GM18498 (cell line): ENCODE data around the gene NUMBL.

Source experiments
- ATAC-seq: cut with Tn5 transposase; IDR thresholded peaks from one replicate; pipeline ENCODE4 v1.9.1; 2021; ENCODE audit warnings: mild to moderate bottlenecking, moderate library complexity; ENCODE audit not compliant: unreplicated experiment

NUMBL gene

DNA sequence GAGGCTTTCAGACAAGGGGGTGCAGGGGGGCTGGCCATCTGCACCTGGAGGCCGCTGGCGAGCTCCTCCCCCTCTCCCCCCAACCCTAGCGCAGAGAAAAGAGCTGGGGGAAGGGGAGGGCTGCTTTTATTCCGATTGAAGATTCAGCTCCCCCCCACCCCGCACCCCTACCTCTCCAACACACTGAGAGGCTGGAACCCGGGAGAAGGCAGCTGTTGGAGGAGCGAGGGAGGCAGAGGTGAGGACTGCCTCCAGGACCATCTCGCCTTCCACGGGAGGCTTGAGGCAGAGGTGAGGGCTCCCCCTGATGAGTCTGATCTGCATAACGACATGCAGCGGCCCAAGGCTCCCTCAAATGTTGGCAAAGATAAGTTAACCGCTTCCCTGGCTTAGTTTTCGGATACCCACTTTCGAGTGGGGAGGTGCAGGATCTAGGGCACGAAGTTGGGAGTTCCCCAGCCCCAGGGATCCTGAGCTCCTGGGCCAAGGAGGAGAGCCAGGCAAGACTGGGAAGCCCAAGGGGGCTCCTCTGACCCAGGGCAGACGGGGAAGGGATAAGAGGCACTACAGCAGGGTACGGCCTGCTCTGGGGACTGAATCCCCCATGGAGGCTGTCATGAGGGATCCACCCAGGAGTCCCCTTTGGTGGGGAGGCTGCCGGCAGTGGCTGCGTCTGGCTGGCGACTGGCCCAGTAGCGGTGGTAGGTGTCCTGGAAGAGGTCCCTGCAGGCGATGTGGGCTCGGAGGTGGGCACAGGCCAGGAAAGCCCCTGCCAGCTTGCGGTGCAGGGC lies 1.2 kb upstream of the NUMBL start:
- no peak for ATAC-seq

GRCh38 chr19:40690693-40691420 lies 406 bp upstream of the NUMBL start:
- ATAC-seq: peak; percentile 75

DNA sequence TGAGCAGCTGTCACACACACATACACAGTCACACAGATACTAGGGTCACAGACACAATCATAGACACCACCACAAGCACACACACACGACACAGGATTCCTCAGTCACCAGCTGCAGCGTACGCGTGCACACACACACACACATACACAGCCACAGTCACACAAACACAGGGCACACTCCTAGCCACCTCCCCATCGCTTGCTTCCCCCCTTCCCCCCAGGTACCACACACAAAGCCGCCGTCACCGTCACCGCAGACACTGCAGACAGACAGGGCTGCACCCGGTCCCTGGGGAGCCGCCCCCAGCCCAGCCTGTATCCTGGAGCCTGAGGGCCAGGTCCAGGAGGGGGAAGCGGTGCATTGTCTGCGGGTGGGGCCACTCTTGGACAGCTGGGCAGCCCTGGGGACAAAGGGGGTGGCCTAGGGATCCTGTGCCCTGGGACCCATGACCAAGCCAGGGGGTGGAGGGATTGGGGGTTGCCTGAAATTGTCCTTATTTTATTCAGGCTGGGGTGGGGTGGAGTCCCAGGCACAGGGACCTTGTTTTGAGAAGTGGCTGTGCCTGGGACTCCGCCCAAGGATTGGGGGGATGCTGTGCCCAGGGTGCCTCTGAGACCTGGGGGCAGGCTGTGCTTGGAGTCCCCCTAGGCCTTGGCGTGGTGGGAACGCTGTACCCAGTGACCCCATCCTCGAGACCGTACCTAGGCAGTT lies 957 bp downstream of the NUMBL start:
- no peak for ATAC-seq

DNA sequence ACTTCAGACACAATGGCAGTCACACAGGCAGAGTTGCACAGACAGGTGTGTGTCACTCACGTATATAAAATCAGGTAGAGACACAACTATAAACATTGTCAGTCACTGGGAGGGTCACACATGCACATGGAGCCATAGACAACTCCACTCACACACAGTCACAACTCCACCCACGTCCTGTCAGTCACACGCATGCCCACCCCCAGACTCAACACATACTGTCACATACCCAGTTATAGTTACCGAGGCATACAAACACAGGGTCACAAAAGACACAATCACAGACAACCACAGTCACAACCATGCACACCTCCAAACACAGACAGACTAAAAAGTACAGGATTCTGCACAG lies 1.5 kb downstream of the NUMBL start:
- no peak for ATAC-seq

- no peak for ATAC-seq
These were observed 2.1 kb downstream of the NUMBL start for GRCh38 chr19:40688309-40688708.

GRCh38 chr19:40687525-40688016 lies 2.9 kb downstream of the NUMBL start:
- no peak for ATAC-seq

DNA sequence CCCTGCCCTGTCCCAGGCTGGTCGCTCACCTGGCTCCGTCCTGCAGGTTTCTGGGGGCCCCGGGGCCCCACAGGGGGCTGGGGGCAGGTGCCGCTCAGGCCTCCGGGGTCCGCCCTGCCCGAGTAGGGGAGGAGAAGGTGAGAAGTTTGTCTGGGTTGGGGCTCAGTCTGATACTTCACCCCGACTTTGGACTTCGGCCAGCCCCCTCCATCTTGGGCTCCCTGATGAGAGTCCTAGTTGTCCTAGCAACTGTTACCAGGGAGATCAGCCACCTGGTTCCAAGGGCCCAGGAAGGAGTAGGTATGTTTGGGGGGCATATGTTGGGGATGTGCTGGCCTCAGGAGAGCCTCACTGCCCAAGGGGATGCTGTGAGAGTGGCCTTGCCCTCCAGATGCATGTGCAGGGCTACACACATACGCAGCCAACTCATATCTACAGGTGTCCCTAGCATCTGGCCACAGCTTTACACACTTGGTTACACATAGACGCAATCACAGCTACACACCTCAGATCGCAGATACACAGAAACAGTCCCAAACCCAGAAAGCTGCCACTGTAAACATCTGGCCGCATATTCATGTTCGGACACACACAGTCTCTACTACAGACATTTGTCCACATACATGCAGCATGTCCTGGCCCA lies 3.4 kb downstream of the NUMBL start:
- no peak for ATAC-seq

DNA sequence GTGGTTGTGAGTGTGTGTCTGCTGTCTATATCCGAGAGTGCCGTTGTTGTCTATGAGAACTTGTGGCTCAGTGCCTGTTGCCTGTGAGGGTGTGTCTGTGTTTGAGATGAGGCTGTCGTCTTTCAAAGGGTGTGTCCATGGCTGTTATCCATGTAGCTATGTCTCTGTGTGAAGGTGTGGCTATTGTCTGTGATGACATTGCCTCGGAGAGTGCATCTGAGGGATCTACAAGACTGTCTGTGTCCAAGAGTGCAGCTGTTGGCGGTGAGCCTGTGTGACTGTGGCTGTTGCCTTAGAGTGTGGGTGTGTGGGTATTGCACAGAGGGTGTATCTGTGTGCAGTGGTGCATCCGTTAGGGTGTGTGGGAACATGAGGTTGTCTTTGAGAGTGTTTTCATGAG lies 4.9 kb downstream of the NUMBL start:
- no peak for ATAC-seq

DNA sequence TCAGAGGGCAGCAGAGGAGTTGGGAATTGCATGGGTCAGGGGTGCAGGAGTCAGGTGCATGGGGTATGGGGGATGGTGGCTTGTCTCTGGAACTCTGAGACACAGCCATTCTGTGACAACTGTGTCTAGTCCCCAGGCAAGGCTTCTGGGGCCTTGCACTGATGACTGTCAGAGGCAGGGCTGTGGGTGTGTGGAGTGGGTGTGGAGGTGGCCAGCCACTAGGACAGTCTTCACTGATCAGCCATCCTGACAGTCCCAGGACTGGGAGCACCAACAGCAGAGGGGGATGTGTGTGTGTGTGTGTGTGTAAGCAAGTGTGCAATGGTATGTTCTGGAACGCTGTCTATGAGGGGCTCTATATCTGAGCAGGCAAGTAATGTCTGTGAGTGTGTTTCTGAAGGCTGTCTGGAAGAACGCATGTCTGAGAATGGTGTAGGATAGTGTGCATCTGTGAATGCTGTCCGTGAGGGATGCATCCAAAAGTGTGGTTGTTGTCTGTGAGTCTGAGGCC lies 5.4 kb downstream of the NUMBL start:
- ATAC-seq: no peak

DNA sequence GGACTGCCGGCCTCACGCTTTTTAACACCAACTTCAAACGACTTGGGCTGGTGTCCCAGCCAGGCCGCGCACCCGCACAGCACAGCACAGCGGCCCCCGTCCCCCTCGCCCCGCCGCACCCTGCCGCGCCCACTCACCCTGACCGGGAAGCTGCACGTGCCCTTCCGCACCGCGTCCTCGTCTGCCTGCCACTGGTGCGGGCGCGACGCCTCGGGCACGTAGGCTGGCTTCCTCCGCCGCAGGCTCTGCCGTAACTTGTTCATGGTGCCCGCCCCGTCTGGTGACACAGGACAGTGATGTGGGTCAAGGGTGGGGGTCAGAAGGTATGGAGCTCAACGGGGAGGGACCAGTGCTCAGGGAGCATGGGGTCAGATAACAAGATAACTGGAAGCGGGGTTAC lies 6.2 kb downstream of the NUMBL start:
- ATAC-seq: no peak

GRCh38 chr19:40683437-40683836 lies 7.0 kb downstream of the NUMBL start:
- no peak for ATAC-seq

GRCh38 chr19:40682431-40682964 lies 8.0 kb downstream of the NUMBL start:
- ATAC-seq: no peak

DNA sequence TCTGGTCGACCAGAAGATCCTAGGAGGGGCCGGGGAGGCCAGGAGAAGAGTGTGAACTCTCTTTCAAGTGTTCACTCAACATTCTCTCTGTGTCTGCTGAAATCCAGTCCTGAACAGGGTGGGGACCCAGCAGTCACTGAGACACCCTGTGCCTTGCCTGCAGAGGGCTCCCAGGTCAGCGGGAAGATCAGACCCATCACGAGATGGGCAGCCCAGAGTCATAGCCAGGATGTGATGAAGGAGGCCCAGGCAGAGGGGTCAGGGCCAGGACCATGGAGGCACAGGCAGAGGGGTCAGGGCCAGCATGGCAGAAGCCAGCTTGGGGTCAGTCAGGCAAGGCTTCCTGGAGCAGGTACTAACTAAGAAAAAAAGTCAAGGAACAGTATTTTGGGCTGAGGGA lies 9.4 kb downstream of the NUMBL start:
- no peak for ATAC-seq

- no peak for ATAC-seq
These were observed 13.3 kb downstream of the NUMBL start for GRCh38 chr19:40677156-40677555.

DNA sequence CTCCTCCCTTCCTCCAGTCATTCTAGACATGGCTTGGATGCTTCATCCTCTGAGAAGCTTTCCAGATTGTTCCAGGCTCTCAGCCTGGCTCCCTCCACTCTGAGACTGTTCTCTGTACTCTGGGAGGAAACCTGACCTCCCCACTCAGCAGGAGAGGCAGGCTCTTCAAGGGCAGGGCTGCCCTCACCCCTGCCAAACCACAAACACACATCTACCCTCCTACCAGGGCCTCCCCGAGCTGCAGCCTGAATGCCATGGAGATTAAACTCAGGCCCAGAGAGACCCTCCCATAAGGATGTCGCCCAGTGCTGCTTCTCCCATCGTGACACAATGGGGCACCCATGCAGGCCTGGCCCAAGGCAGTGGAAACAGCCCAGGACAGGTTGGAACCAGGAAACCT lies 16.2 kb downstream of the NUMBL start:
- ATAC-seq: no peak

DNA sequence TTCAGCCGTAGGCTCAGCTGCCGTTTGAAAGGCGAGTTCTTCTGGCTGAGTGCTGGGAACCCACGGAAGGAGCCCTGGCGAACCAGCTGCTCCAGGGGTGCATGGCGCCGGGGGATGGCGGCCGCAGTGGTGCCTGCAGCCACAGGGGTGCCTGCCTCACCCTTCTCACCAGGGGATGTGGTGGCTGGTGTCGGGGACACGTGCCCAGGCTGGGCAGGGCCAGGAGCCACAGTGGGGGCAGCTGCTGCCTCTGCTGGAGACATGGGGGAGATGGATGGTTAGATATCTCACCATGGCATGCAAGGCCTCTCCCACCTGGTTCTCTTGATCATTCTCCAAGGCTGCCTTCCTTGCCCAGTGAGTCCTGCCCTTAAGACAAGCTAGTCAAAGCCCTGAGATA lies 17.1 kb downstream of the NUMBL start:
- ATAC-seq: no peak

GRCh38 chr19:40672573-40673299 lies 17.7 kb downstream of the NUMBL start:
- no peak for ATAC-seq

DNA sequence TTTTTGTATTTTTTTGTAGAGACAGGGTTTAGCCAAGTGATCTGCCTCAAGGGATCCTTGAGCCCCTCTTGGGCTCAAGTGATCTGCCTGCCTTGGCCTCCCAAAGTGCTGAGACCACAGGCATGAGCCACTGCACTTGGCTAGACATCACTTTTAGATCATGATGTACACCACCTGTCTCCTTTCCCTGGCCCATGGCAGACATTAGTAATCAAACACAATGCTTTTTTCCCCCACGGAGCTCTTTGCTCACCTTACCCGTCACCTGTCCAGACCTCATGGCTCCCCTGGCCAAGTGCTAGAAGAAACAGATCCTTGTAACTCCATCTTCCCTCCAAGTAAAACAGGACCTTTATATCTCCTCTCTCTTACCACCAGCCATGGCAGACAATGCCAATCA lies 18.4 kb downstream of the NUMBL start:
- ATAC-seq: no peak

GRCh38 chr19:40671404-40671803 lies 19.0 kb downstream of the NUMBL start:
- ATAC-seq: no peak

- ATAC-seq: no peak
These were observed 21.3 kb downstream of the NUMBL start for GRCh38 chr19:40668991-40669614.
